ENCODE measurements around the gene RC3H2.
A peak's percentile ranks its signal among the peaks of the same experiment; 100 is the strongest.
"Not testable (repeated sequence)": the region's sequence is repeated elsewhere in the genome, so short reads cannot be mapped to it uniquely, and the experiment has no call there.

RC3H2 gene

GRCh38 chr9:122844137-122844536, 61.0 kb downstream of the RC3H2 start:
- no peak for DNase-seq (ENCODE audit: low read depth)
- no peak overlapping the region for H3K4me3 ChIP-seq (ENCODE audit: low read depth, low read length)
- no peak for TF ChIP-seq CTCF (IDR thresholded peaks at IDR 0.05; ENCODE audit: control insufficient read depth, extremely low read depth, insufficient read depth)

- TF ChIP-seq CTCF (IDR thresholded peaks at IDR 0.05; ENCODE audit: control insufficient read depth, extremely low read depth, insufficient read depth), result no peak
- no peak for DNase-seq (ENCODE audit: low read depth)
- H3K4me3 ChIP-seq (ENCODE audit: low read depth, low read length), result no peak overlapping the region
These were observed 63.7 kb downstream of the RC3H2 start for GRCh38 chr9:122841501-122841900.

- not testable (repeated sequence) for DNase-seq (ENCODE audit: low read depth); H3K4me3 ChIP-seq (ENCODE audit: low read depth, low read length)
These were observed 66.7 kb downstream of the RC3H2 start for GRCh38 chr9:122838441-122838840.

GRCh38 chr9:122837266-122837850, 67.8 kb downstream of the RC3H2 start:
- DNase-seq (ENCODE audit: low read depth), result no peak
- no peak for TF ChIP-seq CTCF (IDR thresholded peaks at IDR 0.05; ENCODE audit: control insufficient read depth, extremely low read depth, insufficient read depth)
- no peak overlapping the region for H3K4me3 ChIP-seq (ENCODE audit: low read depth, low read length)

- no peak for TF ChIP-seq CTCF (IDR thresholded peaks at IDR 0.05; ENCODE audit: control insufficient read depth, extremely low read depth, insufficient read depth)
- no peak overlapping the region for H3K4me3 ChIP-seq (ENCODE audit: low read depth, low read length)
- DNase-seq (ENCODE audit: low read depth), result no peak
These were observed 69.8 kb downstream of the RC3H2 start for GRCh38 chr9:122835313-122835731.

- no peak overlapping the region for H3K4me3 ChIP-seq (ENCODE audit: low read depth, low read length)
- no peak for TF ChIP-seq CTCF (IDR thresholded peaks at IDR 0.05; ENCODE audit: control insufficient read depth, extremely low read depth, insufficient read depth)
- DNase-seq (ENCODE audit: low read depth), result no peak
These were observed 73.0 kb downstream of the RC3H2 start for GRCh38 chr9:122832194-122832593.

- peak overlapping the region; percentile 96 for H3K4me3 ChIP-seq (ENCODE audit: low read depth, low read length)
These were observed 76.2 kb downstream of the RC3H2 start for GRCh38 chr9:122828965-122829284.

GRCh38 chr9:122827761-122828093, 77.4 kb downstream of the RC3H2 start:
- no peak for TF ChIP-seq CTCF (IDR thresholded peaks at IDR 0.05; ENCODE audit: control insufficient read depth, extremely low read depth, insufficient read depth)
- H3K4me3 ChIP-seq (ENCODE audit: low read depth, low read length), result peak overlapping the region; percentile 96
- DNase-seq (ENCODE audit: low read depth), result no peak

More at GRCh38 chr9:122828965-122829284, 76.2 kb downstream of the RC3H2 start:
- DNase-seq (ENCODE audit: low read depth), result not testable (repeated sequence)

Data from LNCaP clone FGC (cell line).